ENCODE data around the gene TAS2R16. TPM values are rescaled to one million over a fixed set of nuclear protein-coding genes. Genes with fewer than 3 reads are reported as not detected.

TAS2R16 gene
- total and polyA plus RNA-seq, 12 donors: not detected

- H3K4me1 ChIP-seq: no peaks in the 10 kb centered on the region
- WGBS, 2 donors: 80 to 88% methylated on average over 2 of the region's 2 CpGs
Measured at GRCh38 chr7:123011766-123012369, 16.4 kb upstream of the TAS2R16 start.

GRCh38 chr7:123004931-123005330 lies 9.4 kb upstream of the TAS2R16 start:
- TF ChIP-seq CTCF (IDR thresholded peaks at IDR 0.05): no peak
- WGBS, 2 donors: 70 to 71% methylated on average over 1 of the region's 1 CpG
- Histone ChIP-seq H3K9me3 (no peaks in the 10 kb centered on the region), H3K27me3 (no peaks in the 10 kb centered on the region), H3K4me1 (no peaks in the 10 kb centered on the region), H3K4me3 (no peak overlapping the region), H3K36me3 (no peaks in the 10 kb centered on the region), H3K27ac (no peak overlapping the region)
- no peak for DNase-seq
- intact Hi-C loops (cut with DNase I): no loop called here
- ATAC-seq: no peak

More at GRCh38 chr7:123011766-123012369, 16.4 kb upstream of the TAS2R16 start:
- Histone ChIP-seq H3K27me3 (no peaks in the 10 kb centered on the region), H3K4me3 (no peak overlapping the region), H3K9me3 (peaks cover 0 to 8% (median 0%) of the 10 kb centered on the region in 11 donors), H3K36me3 (no peaks in the 10 kb centered on the region), H3K27ac (no peak overlapping the region)
- no peak for DNase-seq
- intact Hi-C loops (cut with DNase I): no loop called here
- TF ChIP-seq CTCF (IDR thresholded peaks at IDR 0.05): no peak
- ATAC-seq: no peak

- no peak overlapping the region for H3K27ac ChIP-seq
- intact Hi-C loops (cut with DNase I): no loop called here
- TF ChIP-seq CTCF (IDR thresholded peaks at IDR 0.05): no peak
- H3K4me1 ChIP-seq: no peaks in the 10 kb centered on the region
- ATAC-seq (no peak), DNase-seq (no peak)
- 67 to 70% methylated on average over 5 of the region's 5 CpGs for WGBS, 2 donors
- no peaks in the 10 kb centered on the region for H3K9me3 ChIP-seq
- no peak overlapping the region for H3K4me3 ChIP-seq
- no peaks in the 10 kb centered on the region for H3K36me3 ChIP-seq
- H3K27me3 ChIP-seq: no peaks in the 10 kb centered on the region
Measured at GRCh38 chr7:123003539-123004126, 8.1 kb upstream of the TAS2R16 start.

GRCh38 chr7:122989577-122989976 lies 5.9 kb downstream of the TAS2R16 start:
- intact Hi-C loops (cut with DNase I): no loop called here
- H3K36me3 ChIP-seq: no peaks in the 10 kb centered on the region
- H3K4me1 ChIP-seq: no peaks in the 10 kb centered on the region
- H3K9me3 ChIP-seq: no peaks in the 10 kb centered on the region
- no peak for TF ChIP-seq CTCF (IDR thresholded peaks at IDR 0.05)
- no peak for ATAC-seq
- 92 to 98% methylated on average over 2 of the region's 2 CpGs for WGBS, 2 donors
- no peak overlapping the region for H3K4me3 ChIP-seq
- H3K27ac ChIP-seq: no peak overlapping the region
- DNase-seq: no peak
- H3K27me3 ChIP-seq: peaks cover 0 to 11% (median 0%) of the 10 kb centered on the region in 7 donors

Data from heart right ventricle (tissue), 16 donors.